Loucy (cell line): ENCODE measurements around the gene CNTNAP2.

Experiments
- H2AFZ ChIP-seq: fragments of 200-600 bp; sonication (generic); 2 replicates; pipeline ENCODE4 v1.6.0; 2016; ENCODE audit warnings: antibody characterized with exemption, mild to moderate bottlenecking, low read length, moderate library complexity
- H3F3A ChIP-seq: fragments of 200-600 bp; 2 replicates; pipeline ENCODE4 v1.6.0; 2016; ENCODE audit warnings: antibody characterized with exemption, low read depth, mild to moderate bottlenecking
- H3K27me3 ChIP-seq: fragments of 200-600 bp; sonication (generic); 2 replicates; pipeline ENCODE4 v1.6.1; 2014; ENCODE audit warnings: low read length, mild to moderate bottlenecking; ENCODE audit not compliant: insufficient read depth, poor library complexity, severe bottlenecking
- H3K36me3 ChIP-seq: fragments of 200-600 bp; sonication (generic); 2 replicates; pipeline ENCODE4 v1.6.1; 2016; ENCODE audit warnings: low read length; ENCODE audit not compliant: insufficient read depth
- H3K4me1 ChIP-seq: fragments of 200-600 bp; sonication (generic); 2 replicates; pipeline ENCODE4 v1.5.1; 2014; ENCODE audit warnings: low read length, mild to moderate bottlenecking; ENCODE audit not compliant: insufficient read depth, poor library complexity, severe bottlenecking
- H3K4me2 ChIP-seq: fragments of 200-600 bp; sonication (generic); 2 replicates; pipeline ENCODE4 v1.6.0; 2014; ENCODE audit warnings: antibody characterized with exemption, low read length, low read depth, mild to moderate bottlenecking; ENCODE audit not compliant: poor library complexity, severe bottlenecking
- H3K4me3 ChIP-seq: fragments of 200-600 bp; sonication (generic); 2 replicates; pipeline ENCODE4 v1.5.1; 2014; ENCODE audit warnings: low read length, mild to moderate bottlenecking, mixed read lengths; ENCODE audit not compliant: poor library complexity, severe bottlenecking
- H3K79me2 ChIP-seq: fragments of 200-600 bp; sonication (generic); 2 replicates; pipeline ENCODE4 v1.6.1; 2014; ENCODE audit warnings: low read length; ENCODE audit not compliant: insufficient read depth
- H3K9ac ChIP-seq: fragments of 200-600 bp; sonication (generic); 2 replicates; pipeline ENCODE4 v1.6.0; 2014; ENCODE audit warnings: mild to moderate bottlenecking, low read depth, low read length, moderate library complexity; ENCODE audit not compliant: poor library complexity, severe bottlenecking
- H3K9me2 ChIP-seq: fragments of 200-600 bp; sonication (generic); replicated peaks from 2 replicates; pipeline ENCODE4 v1.6.1; 2016; ENCODE audit warnings: low read depth, low read length, mixed read lengths
- H3K9me3 ChIP-seq: fragments of 200-600 bp; sonication (generic); 2 replicates; pipeline ENCODE4 v1.6.1; 2014; ENCODE audit warnings: mild to moderate bottlenecking, antibody characterized with exemption, low read length, low read depth; ENCODE audit not compliant: insufficient read depth
- H4K20me1 ChIP-seq: fragments of 200-600 bp; sonication (generic); 2 replicates; pipeline ENCODE4 v1.6.0; 2014; ENCODE audit warnings: antibody characterized with exemption, low read length, mild to moderate bottlenecking; ENCODE audit not compliant: insufficient read depth, poor library complexity, severe bottlenecking
- CTCF ChIP-seq: fragments of 200-600 bp; sonication (generic); conservative IDR thresholded peaks from 2 replicates; pipeline ENCODE4 v1.5.1; 2014; ENCODE audit warnings: mild to moderate bottlenecking, antibody characterized with exemption, low read length
- EZH2phosphoT487 ChIP-seq: fragments of 200-600 bp; IDR thresholded peaks from 2 replicates; pipeline ENCODE4 v1.6.1; 2018; ENCODE audit warnings: antibody characterized with exemption, mild to moderate bottlenecking, moderate library complexity, borderline replicate concordance

The CNTNAP2 gene

GRCh38 chr7:147199868-147200267 is 1083.3 kb downstream of the CNTNAP2 start:
- no peaks in the 10 kb centered on the region for H3K79me2 ChIP-seq
- H3K9ac ChIP-seq: no peak overlapping the region
- H3K4me2 ChIP-seq: no peak overlapping the region
- no peak overlapping the region for H3K4me3 ChIP-seq
- no peaks in the 10 kb centered on the region for H3K27me3 ChIP-seq
- no peak overlapping the region for H2AFZ ChIP-seq
- no peaks in the 10 kb centered on the region for H3K4me1 ChIP-seq
- no peaks in the 10 kb centered on the region for H3K9me3 ChIP-seq
- no peaks in the 10 kb centered on the region for H3K9me2 ChIP-seq
- H3F3A ChIP-seq: no peaks in the 10 kb centered on the region
- H4K20me1 ChIP-seq: no peaks in the 10 kb centered on the region
- no peaks in the 10 kb centered on the region for H3K36me3 ChIP-seq
- TF ChIP-seq EZH2phosphoT487 (no peak), CTCF (no peak)

GRCh38 chr7:147207988-147208387 is 1091.4 kb downstream of the CNTNAP2 start:
- no peaks in the 10 kb centered on the region for H3K9me3 ChIP-seq
- H3K4me2 ChIP-seq: no peak overlapping the region
- H3K27me3 ChIP-seq: no peaks in the 10 kb centered on the region
- H3K9me2 ChIP-seq: no peaks in the 10 kb centered on the region
- H4K20me1 ChIP-seq: no peaks in the 10 kb centered on the region
- TF ChIP-seq CTCF (no peak), EZH2phosphoT487 (no peak)
- no peaks in the 10 kb centered on the region for H3F3A ChIP-seq
- no peak overlapping the region for H3K4me3 ChIP-seq
- no peak overlapping the region for H2AFZ ChIP-seq
- H3K4me1 ChIP-seq: no peaks in the 10 kb centered on the region
- no peak overlapping the region for H3K9ac ChIP-seq
- H3K79me2 ChIP-seq: no peaks in the 10 kb centered on the region
- H3K36me3 ChIP-seq: no peaks in the 10 kb centered on the region

DNA sequence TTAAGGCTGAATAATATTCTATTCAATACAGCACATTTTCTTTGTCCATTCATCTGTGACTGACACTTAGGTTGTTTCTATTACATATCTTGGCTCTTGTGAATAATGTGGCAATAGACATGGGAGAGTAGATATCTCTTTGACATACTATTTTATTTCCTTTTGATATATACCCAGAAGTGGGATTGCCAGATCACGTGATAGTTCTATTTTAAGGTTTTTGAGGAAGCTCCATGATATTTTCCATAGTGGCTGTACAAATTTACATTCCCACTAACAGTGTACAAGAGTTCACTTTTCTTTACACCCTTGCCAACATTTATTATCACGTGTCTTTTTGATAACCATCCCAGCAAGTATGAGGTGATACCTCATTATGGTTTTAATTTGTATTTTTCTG is 1114.7 kb downstream of the CNTNAP2 start:
- no peaks in the 10 kb centered on the region for H3K27me3 ChIP-seq
- H4K20me1 ChIP-seq: no peaks in the 10 kb centered on the region
- no peaks in the 10 kb centered on the region for H3K36me3 ChIP-seq
- no peak overlapping the region for H3K4me2 ChIP-seq
- H2AFZ ChIP-seq: no peak overlapping the region
- no peaks in the 10 kb centered on the region for H3K9me2 ChIP-seq
- no peak overlapping the region for H3K9ac ChIP-seq
- TF ChIP-seq EZH2phosphoT487: no peak
- TF ChIP-seq CTCF: no peak
- H3K4me1 ChIP-seq: no peaks in the 10 kb centered on the region
- no peak overlapping the region for H3K4me3 ChIP-seq
- no peaks in the 10 kb centered on the region; the same call in 1 of the 2 replicates for H3K9me3 ChIP-seq
- no peaks in the 10 kb centered on the region for H3F3A ChIP-seq
- H3K79me2 ChIP-seq: no peaks in the 10 kb centered on the region
